Right forelimb (tissue), 1 donor: ENCODE data around the gene SNRPD2.

Source experiments
- DNase-seq: peaks from one replicate; pipeline ENCODE4 v3.0.0-alpha.2; 2018

The SNRPD2 gene

GRCh38 chr19:45653634-45654033 lies 38.1 kb downstream of the SNRPD2 start:
- no peak for DNase-seq

- no peak for DNase-seq
Observed at GRCh38 chr19:45650722-45651121, 41.0 kb downstream of the SNRPD2 start.

DNA sequence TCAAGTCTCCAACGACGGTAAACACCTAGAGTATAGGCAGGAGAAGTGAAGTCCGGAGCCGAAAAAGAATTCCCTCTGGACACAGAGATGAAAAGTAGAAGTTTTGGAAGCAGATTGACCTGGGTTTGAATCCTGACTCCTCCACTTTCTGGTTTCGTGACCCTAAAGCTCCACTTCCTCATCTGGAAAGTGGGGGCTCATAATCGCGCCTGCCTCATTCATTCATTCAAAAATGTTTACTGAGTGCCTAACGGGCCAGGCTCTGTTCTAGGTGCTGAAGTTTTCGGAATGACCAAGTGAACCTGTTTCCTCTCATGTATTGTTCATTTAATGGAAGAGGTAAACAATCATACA lies 45.4 kb downstream of the SNRPD2 start:
- no peak for DNase-seq

DNA sequence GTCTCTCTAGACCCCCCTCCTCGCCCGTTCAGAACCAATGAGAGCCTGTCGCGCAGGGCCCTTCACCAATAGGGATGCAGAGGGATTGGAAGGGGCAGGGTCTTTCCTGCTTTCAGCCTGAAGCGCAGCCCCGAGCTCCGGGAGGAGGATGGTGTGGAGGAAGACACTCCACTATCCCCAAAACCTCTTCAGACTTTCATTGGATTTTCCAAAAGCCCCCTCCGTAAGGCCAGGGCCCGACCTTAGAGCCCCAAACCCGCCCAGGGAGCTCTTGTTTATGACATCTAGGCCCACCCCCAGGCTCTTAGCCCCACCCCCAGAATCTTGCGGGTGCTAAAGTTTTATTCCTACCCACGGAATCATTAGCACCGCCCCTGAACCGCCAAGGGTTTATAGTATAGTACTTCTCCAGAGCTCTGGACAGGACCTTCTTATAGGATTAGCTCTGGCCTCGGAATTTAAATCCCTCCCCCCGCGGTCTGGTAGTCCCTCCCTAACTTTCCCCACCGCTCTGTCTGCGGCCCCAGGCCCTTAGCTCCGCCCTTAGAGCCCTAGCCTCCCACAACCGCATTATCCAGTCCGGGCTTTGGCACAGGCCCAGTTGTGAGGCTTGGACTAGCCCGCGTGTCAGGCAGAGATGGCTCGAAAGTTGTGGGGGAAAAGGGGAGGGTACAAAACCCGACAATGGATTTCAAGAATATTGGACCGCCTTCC lies 46.0 kb downstream of the SNRPD2 start:
- peak; percentile 85 for DNase-seq

- DNase-seq = no peak
Observed at GRCh38 chr19:45645068-45645630, 46.6 kb downstream of the SNRPD2 start.

DNA sequence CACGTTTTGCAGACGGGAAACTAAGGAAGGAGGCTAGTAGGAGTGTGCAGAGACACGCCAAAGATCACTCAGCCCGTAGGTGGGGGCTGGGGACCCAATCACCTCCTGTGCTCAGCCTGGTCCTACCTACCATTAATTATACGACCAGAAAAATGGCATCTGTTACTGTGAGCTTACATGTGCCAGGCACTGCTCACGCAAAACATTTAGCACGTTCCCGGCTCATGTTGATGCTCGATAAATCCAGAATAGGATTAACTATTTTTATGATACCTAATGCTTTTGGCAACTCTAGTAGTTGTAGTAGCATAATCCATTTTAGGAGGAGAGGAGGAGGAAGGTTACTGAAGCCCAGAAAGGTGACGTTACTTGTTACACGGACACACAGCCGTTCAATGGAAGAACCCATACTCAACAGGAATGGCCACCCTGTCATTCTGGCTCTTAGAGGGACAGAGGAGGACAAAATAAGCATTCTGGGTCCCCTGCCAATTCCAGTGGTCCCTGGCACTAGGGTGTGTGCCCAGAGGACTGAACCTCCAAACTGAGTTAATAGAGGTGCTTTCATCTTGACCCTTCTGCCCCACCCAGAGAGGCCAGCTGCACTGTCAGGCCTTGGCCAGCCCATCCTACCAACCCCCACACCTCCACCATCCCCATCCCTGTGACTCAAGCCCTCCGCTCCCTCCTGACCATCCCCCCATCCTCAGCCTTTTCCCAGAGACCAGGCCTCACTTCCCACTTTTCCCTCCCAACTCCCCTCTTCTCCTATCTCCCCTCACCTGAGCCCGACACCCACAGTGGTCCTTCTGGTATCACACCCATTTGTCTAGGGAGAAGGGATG lies 47.6 kb downstream of the SNRPD2 start:
- DNase-seq = no peak

DNA sequence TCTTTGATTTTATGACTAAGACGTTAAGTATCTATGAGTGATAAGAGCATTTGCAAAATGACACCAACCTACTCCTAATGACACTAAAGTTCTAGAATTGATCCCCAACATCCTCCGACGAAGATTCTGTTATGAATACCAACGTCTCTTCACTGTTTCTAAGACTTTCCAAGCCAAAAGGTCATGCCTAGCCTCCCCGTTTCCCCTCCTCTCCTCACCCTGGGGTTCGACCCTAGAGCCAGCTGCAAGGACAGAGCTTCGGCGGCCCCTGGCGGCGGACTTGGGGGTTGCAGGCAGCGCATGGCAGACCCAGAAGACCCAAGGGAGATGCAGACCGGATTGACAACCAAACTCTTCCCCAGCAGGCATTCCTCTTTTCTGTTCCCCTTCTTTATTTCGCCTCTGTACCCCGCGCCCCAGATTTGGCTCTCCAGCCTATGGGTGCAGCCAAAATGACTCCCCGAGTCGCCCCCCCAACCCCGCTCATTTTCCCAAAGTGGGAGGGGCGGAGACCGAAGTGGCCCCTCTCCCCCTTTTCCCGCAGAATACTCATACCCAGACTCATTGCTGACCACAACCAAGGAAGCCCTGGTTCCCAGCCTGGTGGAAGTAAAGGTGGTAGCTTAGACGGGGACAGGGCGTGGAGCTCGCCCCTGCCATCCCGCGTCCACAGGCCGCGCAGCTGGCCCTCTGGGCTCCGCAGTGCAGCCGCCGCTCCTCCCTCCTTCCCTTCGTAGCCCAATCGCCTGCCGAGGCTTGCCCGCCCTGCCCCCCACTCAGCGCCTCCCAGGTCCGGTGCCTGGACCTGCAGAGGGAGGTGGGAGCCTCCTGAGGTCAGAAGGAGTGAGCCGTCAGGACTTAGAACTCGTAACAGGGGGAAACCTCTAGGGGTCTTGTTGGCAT lies 48.5 kb downstream of the SNRPD2 start:
- DNase-seq = peak; percentile 94

DNA sequence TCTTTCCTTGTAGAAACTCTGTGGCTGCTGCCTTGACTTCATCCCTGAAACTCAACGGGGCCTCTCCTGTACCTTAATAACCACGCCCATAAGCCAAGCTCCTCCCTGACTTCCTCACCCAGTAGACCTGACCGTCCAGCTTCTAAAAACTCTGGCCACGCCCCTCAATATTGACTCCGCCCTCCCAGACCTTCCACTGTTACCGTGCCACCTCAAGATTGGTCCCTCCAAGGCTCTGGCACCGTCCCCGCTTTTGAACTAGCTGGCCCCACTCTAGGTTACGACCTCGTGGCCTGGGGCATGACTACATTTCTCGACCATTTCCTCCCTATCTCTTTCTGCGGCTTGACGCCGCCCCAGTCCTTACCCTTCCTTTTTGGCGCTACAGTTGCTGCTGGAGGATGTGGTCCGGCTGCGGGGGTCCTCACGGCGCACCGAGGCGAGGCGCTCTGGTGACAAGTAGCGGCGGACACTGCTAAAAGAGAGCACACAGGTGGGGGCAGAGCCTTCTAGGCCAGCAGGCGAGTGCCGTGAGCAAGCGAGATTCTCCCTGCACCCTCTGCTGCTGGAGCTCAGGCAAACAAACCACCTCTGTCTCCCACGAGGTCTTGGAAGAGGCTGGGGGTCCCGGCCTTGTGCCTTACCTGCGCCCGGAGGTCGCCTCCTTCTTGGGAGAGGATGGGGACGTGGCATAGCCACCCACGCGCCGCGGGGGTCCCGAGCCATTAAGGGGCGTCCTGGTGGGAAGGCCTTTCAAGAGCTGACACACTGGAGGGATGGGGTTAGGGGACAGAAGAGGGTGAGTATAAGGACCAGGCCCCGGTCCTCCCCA lies 50.3 kb downstream of the SNRPD2 start:
- DNase-seq = peak; percentile 65

- no peak for DNase-seq
Observed at GRCh38 chr19:45640849-45641273, 50.9 kb downstream of the SNRPD2 start.

GRCh38 chr19:45638930-45639729 lies 52.6 kb downstream of the SNRPD2 start, which contains the start of gene EML2:
EML2 (minus strand) TSS chr19:45639397; CDS start chr19:45639376, 21 bp downstream.
- peak; percentile 64 for DNase-seq

DNA sequence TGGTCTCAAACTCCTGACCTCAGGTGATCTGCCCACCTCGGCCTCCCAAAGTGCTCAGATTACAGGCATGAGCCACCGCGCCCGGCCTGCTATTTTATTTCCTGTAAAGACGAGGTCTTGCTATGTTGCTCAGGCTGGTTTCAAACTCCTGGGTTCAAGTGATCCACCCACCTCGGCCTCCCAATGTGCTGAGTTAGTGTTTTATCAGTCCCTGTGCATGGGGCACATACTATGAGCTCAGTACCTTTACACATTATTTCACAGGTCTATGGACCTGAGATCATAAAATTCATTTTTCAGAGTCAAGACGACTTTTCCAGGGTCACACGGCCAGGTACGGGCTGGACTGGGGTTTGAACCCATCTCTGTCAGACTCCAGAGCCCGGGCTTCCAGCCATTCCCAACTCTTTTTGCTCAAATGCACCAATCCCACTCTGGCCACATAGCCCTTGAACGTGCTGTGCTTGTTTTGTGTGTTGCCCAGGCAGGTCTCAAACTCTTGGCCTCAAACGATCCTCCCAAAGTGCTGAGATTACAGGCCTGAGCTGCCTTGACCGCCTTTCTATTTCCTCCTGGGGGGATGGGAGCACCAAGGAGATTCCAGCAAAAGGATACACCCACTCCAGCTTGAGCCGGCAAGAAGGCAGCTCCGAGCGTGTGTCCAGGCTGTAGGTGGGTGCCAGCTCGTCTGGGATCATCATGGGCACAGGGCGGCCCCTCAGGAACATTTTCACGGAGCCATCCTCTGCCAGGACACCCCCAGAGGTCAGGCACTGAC lies 53.7 kb downstream of the SNRPD2 start:
- no peak for DNase-seq
